Midbrain (tissue), 1 donor: Measurements from ENCODE around the gene NXF2.
"Not testable (repeated sequence)": the region's sequence is repeated elsewhere in the genome, so short reads cannot be mapped to it uniquely, and the experiment has no call there.

ENCODE experiments used
- DNase-seq: peaks from one replicate; lab custom pipeline; 2025; lab: John Stamatoyannopoulos, UW

The NXF2 gene

GRCh38 chrX:102246893-102247292 is at the start of gene NXF2:
Gene NXF2 (plus strand): TSS chrX:102247167. CDS start chrX:102307079, 59,912 bp downstream.
- not testable (repeated sequence) for DNase-seq

GRCh38 chrX:102207940-102208339 is 39.0 kb upstream of the NXF2 start:
- DNase-seq = not testable (repeated sequence)

- not testable (repeated sequence) for DNase-seq
Observed at GRCh38 chrX:102214986-102215385, 32.0 kb upstream of the NXF2 start, which contains the start of gene TCP11X1. Gene TCP11X1 (plus strand): TSS chrX:102215301.

GRCh38 chrX:102216497-102216896 is 30.5 kb upstream of the NXF2 start:
- DNase-seq = not testable (repeated sequence)

- not testable (repeated sequence) for DNase-seq
Observed at GRCh38 chrX:102235678-102236077, 11.3 kb upstream of the NXF2 start.

- not testable (repeated sequence) for DNase-seq
Observed at GRCh38 chrX:102240265-102240664, 6.7 kb upstream of the NXF2 start.

- DNase-seq = not testable (repeated sequence)
Observed at GRCh38 chrX:102272231-102272630, 25.3 kb downstream of the NXF2 start.

- DNase-seq = no peak
Observed at GRCh38 chrX:102338162-102338561, 91.2 kb downstream of the NXF2 start.

GRCh38 chrX:102339312-102340298 is 92.6 kb downstream of the NXF2 start:
- no peak for DNase-seq

- no peak for DNase-seq
Observed at GRCh38 chrX:102341867-102342266, 94.9 kb downstream of the NXF2 start.

GRCh38 chrX:102345916-102346315 is 98.9 kb downstream of the NXF2 start:
- DNase-seq = no peak
